Measurements from ENCODE around the gene APOM.

DNA sequence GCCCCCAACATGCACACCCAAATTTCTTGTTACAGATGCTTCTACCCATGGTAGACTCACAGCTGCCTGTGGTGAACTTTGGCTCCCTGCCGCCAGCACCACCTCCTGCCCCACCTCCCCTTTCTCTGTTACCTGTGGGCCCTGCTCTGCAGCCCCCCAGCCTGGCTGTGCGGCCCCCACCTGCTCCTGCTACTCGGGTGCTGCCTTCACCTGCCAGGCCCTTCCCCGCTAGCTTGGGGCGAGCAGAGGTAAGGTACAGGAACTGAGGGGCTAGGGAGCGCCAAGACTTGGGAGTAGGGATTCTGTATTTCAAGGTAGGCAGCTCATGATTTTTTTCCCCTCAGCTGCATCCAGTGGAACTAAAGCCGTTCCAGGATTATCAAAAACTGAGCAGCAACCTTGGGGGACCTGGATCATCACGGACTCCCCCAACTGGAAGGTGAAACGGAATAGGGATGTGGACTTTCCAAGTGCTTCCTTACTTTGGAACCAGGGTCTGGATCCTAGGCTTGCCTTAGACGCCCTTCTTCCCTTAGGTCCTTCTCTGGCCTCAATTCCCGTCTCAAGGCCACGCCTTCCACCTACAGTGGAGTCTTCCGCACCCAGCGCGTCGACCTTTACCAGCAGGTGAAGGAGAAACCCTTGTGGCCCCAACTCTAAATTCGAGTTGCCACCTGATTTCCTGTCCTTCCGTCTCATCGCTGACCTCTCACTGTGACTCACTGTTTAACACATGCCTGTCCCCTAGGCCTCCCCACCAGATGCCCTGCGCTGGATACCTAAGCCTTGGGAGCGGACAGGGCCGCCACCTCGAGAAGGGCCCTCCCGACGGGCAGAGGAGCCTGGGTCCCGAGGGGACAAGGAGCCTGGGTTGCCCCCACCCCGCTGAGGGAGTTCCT lies 18.7 kb upstream of the APOM start:
- TF ChIP-seq CTCF (IDR thresholded peaks at IDR 0.05; ENCODE audit: low read depth, low read length) (no peak), POLR2A (IDR thresholded peaks at IDR 0.05; ENCODE audit: extremely low read depth, insufficient read length) (no peak), MYC (IDR thresholded peaks at IDR 0.05; ENCODE audit: low read depth, low read length) (no peak)
- TF ChIP-seq, protein P1, sequence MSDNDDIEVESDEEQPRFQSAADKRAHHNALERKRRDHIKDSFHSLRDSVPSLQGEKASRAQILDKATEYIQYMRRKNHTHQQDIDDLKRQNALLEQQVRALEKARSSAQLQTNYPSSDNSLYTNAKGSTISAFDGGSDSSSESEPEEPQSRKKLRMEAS (IDR thresholded peaks at IDR 0.05; ENCODE audit: low read depth, low read length) = no peak
